ENCODE results near the gene RIT2.
A peak's percentile ranks its signal among the peaks of the same experiment; 100 is the strongest.

RIT2 gene

DNA sequence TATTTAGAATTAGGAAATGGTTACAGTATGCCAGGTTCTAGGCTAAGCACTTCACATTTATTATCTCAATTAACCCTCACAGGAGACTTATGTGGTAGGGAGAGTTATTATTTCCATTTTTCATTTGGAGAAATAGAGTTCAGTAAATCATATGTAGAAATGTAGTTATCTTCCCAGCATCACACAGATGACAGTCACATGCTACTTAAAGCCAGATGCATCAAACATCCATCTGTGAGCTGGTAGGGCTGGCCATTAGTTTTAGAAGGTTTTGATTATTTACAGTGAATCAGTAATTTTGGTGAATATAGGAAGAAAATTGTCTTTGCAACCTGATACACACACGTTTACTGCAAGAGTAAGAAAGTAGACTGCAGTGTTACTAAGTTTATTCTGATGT, 97.9 kb downstream of the RIT2 start:
- TF ChIP-seq ZNF565 (CRISPR knock-in tag; conservative IDR thresholded peaks at IDR 0.05; ENCODE audit: low read depth) (no peak), ISL1 (CRISPR knock-in tag; IDR thresholded peaks at IDR 0.05) (0 out of 2 replicates have a peak, but pooled peaks have one; percentile 22), TCF4 (CRISPR knock-in tag; IDR thresholded peaks at IDR 0.05; ENCODE audit: borderline replicate concordance) (peak; percentile 12; the same call in 1 of the 2 replicates), ZFP30 (CRISPR knock-in tag; IDR thresholded peaks at IDR 0.05) (no peak), SNAI2 (CRISPR knock-in tag; IDR thresholded peaks at IDR 0.05) (no peak), BACH2 (CRISPR knock-in tag; IDR thresholded peaks at IDR 0.05; ENCODE audit: borderline replicate concordance) (no peak), ZFP3 (CRISPR knock-in tag; IDR thresholded peaks at IDR 0.05) (no peak), CSDC2 (CRISPR knock-in tag; IDR thresholded peaks at IDR 0.05) (no peak), ESRRG (CRISPR knock-in tag; IDR thresholded peaks at IDR 0.05) (no peak), PPARA (CRISPR knock-in tag; IDR thresholded peaks at IDR 0.05; ENCODE audit: borderline replicate concordance) (no peak)
- TF ChIP-seq, protein P1, sequence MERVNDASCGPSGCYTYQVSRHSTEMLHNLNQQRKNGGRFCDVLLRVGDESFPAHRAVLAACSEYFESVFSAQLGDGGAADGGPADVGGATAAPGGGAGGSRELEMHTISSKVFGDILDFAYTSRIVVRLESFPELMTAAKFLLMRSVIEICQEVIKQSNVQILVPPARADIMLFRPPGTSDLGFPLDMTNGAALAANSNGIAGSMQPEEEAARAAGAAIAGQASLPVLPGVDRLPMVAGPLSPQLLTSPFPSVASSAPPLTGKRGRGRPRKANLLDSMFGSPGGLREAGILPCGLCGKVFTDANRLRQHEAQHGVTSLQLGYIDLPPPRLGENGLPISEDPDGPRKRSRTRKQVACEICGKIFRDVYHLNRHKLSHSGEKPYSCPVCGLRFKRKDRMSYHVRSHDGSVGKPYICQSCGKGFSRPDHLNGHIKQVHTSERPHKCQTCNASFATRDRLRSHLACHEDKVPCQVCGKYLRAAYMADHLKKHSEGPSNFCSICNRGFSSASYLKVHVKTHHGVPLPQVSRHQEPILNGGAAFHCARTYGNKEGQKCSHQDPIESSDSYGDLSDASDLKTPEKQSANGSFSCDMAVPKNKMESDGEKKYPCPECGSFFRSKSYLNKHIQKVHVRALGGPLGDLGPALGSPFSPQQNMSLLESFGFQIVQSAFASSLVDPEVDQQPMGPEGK (CRISPR knock-in tag; IDR thresholded peaks at IDR 0.05; ENCODE audit: borderline replicate concordance): no peak
- no peak for ATAC-seq

DNA sequence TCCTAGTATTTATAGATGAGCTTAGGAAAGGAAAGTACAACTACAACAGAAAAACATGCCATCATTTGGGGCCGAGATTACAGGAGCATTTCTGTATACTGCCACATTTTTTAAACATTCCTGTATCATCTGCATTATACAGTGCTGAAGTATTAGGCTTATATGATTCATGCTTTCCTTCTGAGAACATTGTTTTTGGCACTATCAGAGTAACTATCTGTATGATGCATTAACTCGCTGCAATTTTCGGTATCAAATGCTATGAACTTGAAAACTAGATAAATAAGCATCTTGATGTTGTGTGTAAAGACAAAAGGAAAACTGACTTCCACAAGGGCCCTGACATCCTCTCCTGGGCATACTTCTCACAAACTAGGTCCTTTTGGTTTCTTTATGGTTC, 102.0 kb downstream of the RIT2 start:
- peak; percentile 91 for TF ChIP-seq ISL1 (CRISPR knock-in tag; IDR thresholded peaks at IDR 0.05)
- TF ChIP-seq, protein P2, sequence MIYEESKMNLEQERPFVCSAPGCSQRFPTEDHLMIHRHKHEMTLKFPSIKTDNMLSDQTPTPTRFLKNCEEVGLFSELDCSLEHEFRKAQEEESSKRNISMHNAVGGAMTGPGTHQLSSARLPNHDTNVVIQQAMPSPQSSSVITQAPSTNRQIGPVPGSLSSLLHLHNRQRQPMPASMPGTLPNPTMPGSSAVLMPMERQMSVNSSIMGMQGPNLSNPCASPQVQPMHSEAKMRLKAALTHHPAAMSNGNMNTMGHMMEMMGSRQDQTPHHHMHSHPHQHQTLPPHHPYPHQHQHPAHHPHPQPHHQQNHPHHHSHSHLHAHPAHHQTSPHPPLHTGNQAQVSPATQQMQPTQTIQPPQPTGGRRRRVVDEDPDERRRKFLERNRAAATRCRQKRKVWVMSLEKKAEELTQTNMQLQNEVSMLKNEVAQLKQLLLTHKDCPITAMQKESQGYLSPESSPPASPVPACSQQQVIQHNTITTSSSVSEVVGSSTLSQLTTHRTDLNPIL (CRISPR knock-in tag; IDR thresholded peaks at IDR 0.05; ENCODE audit: low read depth): no peak
- TF ChIP-seq ESRRG (CRISPR knock-in tag; IDR thresholded peaks at IDR 0.05): no peak
- TF ChIP-seq SNAI2 (CRISPR knock-in tag; IDR thresholded peaks at IDR 0.05): peak; percentile 27; the same call in 1 of the 2 replicates
- no peak for TF ChIP-seq OSR1 (CRISPR knock-in tag; IDR thresholded peaks at IDR 0.05)
- no peak for TF ChIP-seq ARNTL (CRISPR knock-in tag; IDR thresholded peaks at IDR 0.05; ENCODE audit: borderline replicate concordance, low read depth)
- TF ChIP-seq GLIS3 (CRISPR knock-in tag; IDR thresholded peaks at IDR 0.05): no peak
- no peak for TF ChIP-seq CSDC2 (CRISPR knock-in tag; IDR thresholded peaks at IDR 0.05)
- TF ChIP-seq TOX (CRISPR knock-in tag; IDR thresholded peaks at IDR 0.05; ENCODE audit: borderline replicate concordance): no peak; the same call in 1 of the 2 replicates
- no peak for TF ChIP-seq ZFP3 (CRISPR knock-in tag; IDR thresholded peaks at IDR 0.05)
- no peak for TF ChIP-seq PPARA (CRISPR knock-in tag; IDR thresholded peaks at IDR 0.05; ENCODE audit: borderline replicate concordance)
- TF ChIP-seq ZNF70 (CRISPR knock-in tag; IDR thresholded peaks at IDR 0.05): no peak
- no peak for TF ChIP-seq RARB (CRISPR knock-in tag; IDR thresholded peaks at IDR 0.05)
- no peak for TF ChIP-seq BACH2 (CRISPR knock-in tag; IDR thresholded peaks at IDR 0.05; ENCODE audit: borderline replicate concordance)
- TF ChIP-seq, protein P3, sequence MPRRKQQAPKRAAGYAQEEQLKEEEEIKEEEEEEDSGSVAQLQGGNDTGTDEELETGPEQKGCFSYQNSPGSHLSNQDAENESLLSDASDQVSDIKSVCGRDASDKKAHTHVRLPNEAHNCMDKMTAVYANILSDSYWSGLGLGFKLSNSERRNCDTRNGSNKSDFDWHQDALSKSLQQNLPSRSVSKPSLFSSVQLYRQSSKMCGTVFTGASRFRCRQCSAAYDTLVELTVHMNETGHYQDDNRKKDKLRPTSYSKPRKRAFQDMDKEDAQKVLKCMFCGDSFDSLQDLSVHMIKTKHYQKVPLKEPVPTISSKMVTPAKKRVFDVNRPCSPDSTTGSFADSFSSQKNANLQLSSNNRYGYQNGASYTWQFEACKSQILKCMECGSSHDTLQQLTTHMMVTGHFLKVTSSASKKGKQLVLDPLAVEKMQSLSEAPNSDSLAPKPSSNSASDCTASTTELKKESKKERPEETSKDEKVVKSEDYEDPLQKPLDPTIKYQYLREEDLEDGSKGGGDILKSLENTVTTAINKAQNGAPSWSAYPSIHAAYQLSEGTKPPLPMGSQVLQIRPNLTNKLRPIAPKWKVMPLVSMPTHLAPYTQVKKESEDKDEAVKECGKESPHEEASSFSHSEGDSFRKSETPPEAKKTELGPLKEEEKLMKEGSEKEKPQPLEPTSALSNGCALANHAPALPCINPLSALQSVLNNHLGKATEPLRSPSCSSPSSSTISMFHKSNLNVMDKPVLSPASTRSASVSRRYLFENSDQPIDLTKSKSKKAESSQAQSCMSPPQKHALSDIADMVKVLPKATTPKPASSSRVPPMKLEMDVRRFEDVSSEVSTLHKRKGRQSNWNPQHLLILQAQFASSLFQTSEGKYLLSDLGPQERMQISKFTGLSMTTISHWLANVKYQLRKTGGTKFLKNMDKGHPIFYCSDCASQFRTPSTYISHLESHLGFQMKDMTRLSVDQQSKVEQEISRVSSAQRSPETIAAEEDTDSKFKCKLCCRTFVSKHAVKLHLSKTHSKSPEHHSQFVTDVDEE (CRISPR knock-in tag; IDR thresholded peaks at IDR 0.05): no peak
- TF ChIP-seq, protein P4, sequence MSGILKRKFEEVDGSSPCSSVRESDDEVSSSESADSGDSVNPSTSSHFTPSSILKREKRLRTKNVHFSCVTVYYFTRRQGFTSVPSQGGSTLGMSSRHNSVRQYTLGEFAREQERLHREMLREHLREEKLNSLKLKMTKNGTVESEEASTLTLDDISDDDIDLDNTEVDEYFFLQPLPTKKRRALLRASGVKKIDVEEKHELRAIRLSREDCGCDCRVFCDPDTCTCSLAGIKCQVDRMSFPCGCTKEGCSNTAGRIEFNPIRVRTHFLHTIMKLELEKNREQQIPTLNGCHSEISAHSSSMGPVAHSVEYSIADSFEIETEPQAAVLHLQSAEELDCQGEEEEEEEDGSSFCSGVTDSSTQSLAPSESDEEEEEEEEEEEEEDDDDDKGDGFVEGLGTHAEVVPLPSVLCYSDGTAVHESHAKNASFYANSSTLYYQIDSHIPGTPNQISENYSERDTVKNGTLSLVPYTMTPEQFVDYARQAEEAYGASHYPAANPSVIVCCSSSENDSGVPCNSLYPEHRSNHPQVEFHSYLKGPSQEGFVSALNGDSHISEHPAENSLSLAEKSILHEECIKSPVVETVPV (CRISPR knock-in tag; IDR thresholded peaks at IDR 0.05): no peak
- TF ChIP-seq, protein P5, sequence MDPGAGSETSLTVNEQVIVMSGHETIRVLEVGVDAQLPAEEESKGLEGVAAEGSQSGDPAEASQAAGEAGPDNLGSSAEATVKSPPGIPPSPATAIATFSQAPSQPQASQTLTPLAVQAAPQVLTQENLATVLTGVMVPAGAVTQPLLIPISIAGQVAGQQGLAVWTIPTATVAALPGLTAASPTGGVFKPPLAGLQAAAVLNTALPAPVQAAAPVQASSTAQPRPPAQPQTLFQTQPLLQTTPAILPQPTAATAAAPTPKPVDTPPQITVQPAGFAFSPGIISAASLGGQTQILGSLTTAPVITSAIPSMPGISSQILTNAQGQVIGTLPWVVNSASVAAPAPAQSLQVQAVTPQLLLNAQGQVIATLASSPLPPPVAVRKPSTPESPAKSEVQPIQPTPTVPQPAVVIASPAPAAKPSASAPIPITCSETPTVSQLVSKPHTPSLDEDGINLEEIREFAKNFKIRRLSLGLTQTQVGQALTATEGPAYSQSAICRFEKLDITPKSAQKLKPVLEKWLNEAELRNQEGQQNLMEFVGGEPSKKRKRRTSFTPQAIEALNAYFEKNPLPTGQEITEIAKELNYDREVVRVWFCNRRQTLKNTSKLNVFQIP (CRISPR knock-in tag; IDR thresholded peaks at IDR 0.05; ENCODE audit: borderline replicate concordance, low read depth): no peak
- peak; percentile 84 for ATAC-seq

DNA sequence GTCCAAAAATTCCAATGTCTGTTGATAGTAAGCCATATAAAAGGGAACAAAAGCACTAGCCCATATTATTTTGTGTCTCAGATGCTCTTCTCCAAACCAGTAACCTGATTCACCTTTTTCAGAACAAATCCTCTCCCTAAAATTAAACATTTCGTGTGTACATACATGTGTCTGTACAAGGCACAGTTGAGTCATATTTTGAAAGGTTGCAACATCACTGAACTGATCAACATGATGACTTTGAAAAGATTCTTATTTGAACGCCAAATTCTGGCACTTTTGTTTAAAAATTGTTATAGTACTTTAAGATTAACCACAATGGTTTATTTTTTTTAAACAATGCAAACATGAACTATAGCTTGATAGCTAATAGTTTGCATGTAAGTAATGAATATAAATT, 102.5 kb downstream of the RIT2 start:
- ATAC-seq: no peak
- TF ChIP-seq TOX (CRISPR knock-in tag; IDR thresholded peaks at IDR 0.05; ENCODE audit: borderline replicate concordance) (no peak), ZFP3 (CRISPR knock-in tag; IDR thresholded peaks at IDR 0.05) (no peak), ESRRG (CRISPR knock-in tag; IDR thresholded peaks at IDR 0.05) (no peak), OSR1 (CRISPR knock-in tag; IDR thresholded peaks at IDR 0.05) (no peak), ZNF8 (CRISPR knock-in tag; IDR thresholded peaks at IDR 0.05) (no peak), RARB (CRISPR knock-in tag; IDR thresholded peaks at IDR 0.05) (no peak)
- TF ChIP-seq, protein P5 (CRISPR knock-in tag; IDR thresholded peaks at IDR 0.05; ENCODE audit: borderline replicate concordance, low read depth): no peak
- TF ChIP-seq, protein P3 (CRISPR knock-in tag; IDR thresholded peaks at IDR 0.05): no peak

All from SK-N-SH treated with all-trans-retinoic acid at 6 μM for 48 hours (cell line).